IMR-90 (cell line): ENCODE data around the gene NIPBL. TPM values are rescaled to one million over a fixed set of nuclear protein-coding genes. Genes with fewer than 3 reads are reported as not detected.

ENCODE experiments used
- ATAC-seq: fragments of 200-7000 bp; cut with Tn5 transposase; 2 replicates; pipeline ENCODE4 v1.9.1; 2020; ENCODE audit warnings: low read depth, mild to moderate bottlenecking, moderate library complexity
- BruUV-seq: library from RNA; stranded (reverse); fragments of 400-500 nt; replicated peaks from 2 replicates; lab custom pipeline; 2021; lab: Mats Ljungman, UMichigan
- CTCF ChIA-PET: fragments of 300-600 bp; formaldehyde crosslinking; extraction: SDS; loops from one replicate; lab custom pipeline; 2021; ENCODE audit warnings: antibody characterized with exemption; lab: Yijun Ruan, JAX
- POLR2A ChIA-PET: fragments of 300-600 bp; sonication (Branson Sonifier 250); formaldehyde crosslinking; loops from one replicate; lab custom pipeline; 2022; ENCODE audit warnings: antibody characterized with exemption; ENCODE audit not compliant: unreplicated experiment; lab: Charles Lee
- DNase-seq: peaks from one replicate; pipeline ENCODE4 v3.0.0; 2013
- H2AFZ ChIP-seq: replicated peaks from 2 replicates; pipeline ENCODE3; 2013; ENCODE audit warnings: low read length, mild to moderate bottlenecking; ENCODE audit not compliant: poor library complexity
- H2AK5ac ChIP-seq: 2 replicates; pipeline ENCODE4 v1.6.1; 2013; ENCODE audit warnings: low read depth, low read length, inconsistent platforms
- H2AK9ac ChIP-seq: replicated peaks from 2 replicates; pipeline ENCODE3; 2013; ENCODE audit warnings: mild to moderate bottlenecking, low read depth, low read length, moderate library complexity; ENCODE audit not compliant: poor library complexity
- H2BK120ac ChIP-seq: 2 replicates; pipeline ENCODE4 v1.6.1; 2013; ENCODE audit warnings: low read depth, low read length, inconsistent platforms
- H2BK15ac ChIP-seq: 3 replicates; pipeline ENCODE4 v1.6.1; 2013; ENCODE audit warnings: low read depth, low read length, inconsistent platforms
- H2BK20ac ChIP-seq: 2 replicates; pipeline ENCODE4 v1.6.1; 2013; ENCODE audit warnings: low read depth, mild to moderate bottlenecking, inconsistent platforms, low read length, moderate library complexity
- H2BK5ac ChIP-seq: 2 replicates; pipeline ENCODE4 v1.6.1; 2013; ENCODE audit warnings: mild to moderate bottlenecking, low read depth, low read length, inconsistent platforms; ENCODE audit not compliant: poor library complexity, severe bottlenecking
- H3K14ac ChIP-seq: replicated peaks from 2 replicates; pipeline ENCODE4 v1.6.1; 2013; ENCODE audit warnings: low read depth, low read length, inconsistent platforms
- H3K18ac ChIP-seq: 2 replicates; pipeline ENCODE4 v1.6.1; 2013; ENCODE audit warnings: low read depth, low read length, control low read depth
- H3K23ac ChIP-seq: 2 replicates; pipeline ENCODE4 v1.6.1; 2013; ENCODE audit warnings: low read depth, low read length, inconsistent platforms
- H3K27ac ChIP-seq: 2 replicates; pipeline ENCODE4 v1.5.1; 2013; ENCODE audit warnings: mild to moderate bottlenecking, control low read depth, low read length; ENCODE audit not compliant: insufficient read depth
- H3K27me3 ChIP-seq: 2 replicates; pipeline ENCODE4 v1.6.1; 2013; ENCODE audit warnings: low read length; ENCODE audit not compliant: control insufficient read depth, insufficient read depth
- H3K36me3 ChIP-seq: 2 replicates; pipeline ENCODE4 v1.6.1; 2013; ENCODE audit warnings: low read length, mixed read lengths; ENCODE audit not compliant: control insufficient read depth, insufficient read depth
- H3K4ac ChIP-seq: 2 replicates; pipeline ENCODE4 v1.6.1; 2013; ENCODE audit warnings: low read depth, low read length, inconsistent platforms
- H3K4me1 ChIP-seq: 2 replicates; pipeline ENCODE4 v1.6.1; 2013; ENCODE audit warnings: low read length, mixed read lengths; ENCODE audit not compliant: control insufficient read depth, insufficient read depth
- H3K4me2 ChIP-seq: 2 replicates; pipeline ENCODE4 v1.6.1; 2013; ENCODE audit warnings: low read depth, mild to moderate bottlenecking, control low read depth, low read length, moderate library complexity
- H3K4me3 ChIP-seq: 2 replicates; pipeline ENCODE4 v1.5.1; 2013; ENCODE audit warnings: low read depth, mild to moderate bottlenecking, control low read depth, low read length, moderate library complexity; ENCODE audit not compliant: insufficient read depth
- H3K56ac ChIP-seq: 2 replicates; pipeline ENCODE4 v1.6.1; 2013; ENCODE audit warnings: low read length, inconsistent platforms; ENCODE audit not compliant: insufficient read depth; ENCODE audit errors: extremely low read depth
- H3K79me1 ChIP-seq, 2 experiments: 2 replicates each; pipeline ENCODE4 v1.6.1; 2013; ENCODE audit warnings: low read length in 2 of 2, inconsistent platforms in 1 of 2, low read depth in 1 of 2
- H3K9ac ChIP-seq: 2 replicates; pipeline ENCODE4 v1.6.1; 2013; ENCODE audit warnings: low read depth, low read length, control low read depth
- H3K9me1 ChIP-seq: 2 replicates; pipeline ENCODE4 v1.6.1; 2013; ENCODE audit warnings: low read length, inconsistent platforms; ENCODE audit not compliant: insufficient read depth
- H3K9me3 ChIP-seq: 2 replicates; pipeline ENCODE4 v1.6.1; 2013; ENCODE audit warnings: low read length; ENCODE audit not compliant: control insufficient read depth, insufficient read depth
- H4K20me1 ChIP-seq: 2 replicates; pipeline ENCODE4 v1.6.1; 2013; ENCODE audit warnings: low read length, inconsistent platforms; ENCODE audit not compliant: insufficient read depth
- H4K5ac ChIP-seq: 2 replicates; pipeline ENCODE4 v1.6.1; 2013; ENCODE audit warnings: mild to moderate bottlenecking, low read depth, low read length, control low read depth
- H4K8ac ChIP-seq, 2 experiments: 2 replicates each; pipeline ENCODE4 v1.6.1; 2013; ENCODE audit warnings: low read depth in 2 of 2, low read length in 2 of 2, control low read depth in 1 of 2, inconsistent platforms in 1 of 2
- H4K91ac ChIP-seq: 2 replicates; pipeline ENCODE4 v1.6.1; 2013; ENCODE audit warnings: low read depth, low read length, inconsistent platforms; ENCODE audit not compliant: insufficient read depth
- BHLHE40 ChIP-seq: fragments of 150-350 bp; IDR thresholded peaks from 2 replicates; pipeline ENCODE4 v1.6.1; 2016; ENCODE audit warnings: mild to moderate bottlenecking, low read depth, low read length
- CEBPB ChIP-seq: IDR thresholded peaks from 2 replicates; pipeline ENCODE4 v1.6.1; 2012; ENCODE audit warnings: low read depth, low read length, improper control_type of control experiment
- CHD1 ChIP-seq: IDR thresholded peaks from 2 replicates; pipeline ENCODE4 v1.6.1; 2012; ENCODE audit warnings: low read depth, low read length, improper control_type of control experiment
- FOS ChIP-seq: fragments of 150-350 bp; IDR thresholded peaks from 2 replicates; pipeline ENCODE4 v1.6.1; 2016; ENCODE audit warnings: low read depth, low read length
- MAFK ChIP-seq: IDR thresholded peaks from 2 replicates; pipeline ENCODE4 v1.6.1; 2012; ENCODE audit warnings: low read depth, low read length, improper control_type of control experiment
- MAZ ChIP-seq: IDR thresholded peaks from 2 replicates; pipeline ENCODE4 v1.6.1; 2012; ENCODE audit warnings: low read depth, mild to moderate bottlenecking, low read length, improper control_type of control experiment, moderate library complexity, borderline replicate concordance
- MXI1 ChIP-seq: IDR thresholded peaks from 2 replicates; pipeline ENCODE4 v1.6.1; 2012; ENCODE audit warnings: low read depth, mild to moderate bottlenecking, low read length, moderate library complexity, borderline replicate concordance
- NFE2L2 ChIP-seq: fragments of 150-350 bp; IDR thresholded peaks from 2 replicates; pipeline ENCODE4 v1.6.1; 2016; ENCODE audit warnings: low read depth, mild to moderate bottlenecking, low read length
- POLR2A ChIP-seq: IDR thresholded peaks from 2 replicates; pipeline ENCODE4 v1.6.1; 2012; ENCODE audit warnings: mild to moderate bottlenecking, low read depth, low read length
- RCOR1 ChIP-seq: IDR thresholded peaks from 2 replicates; pipeline ENCODE4 v1.6.1; 2012; ENCODE audit warnings: mild to moderate bottlenecking, low read length, improper control_type of control experiment; ENCODE audit not compliant: insufficient replicate concordance
- WGBS, 2 experiments: methylation state at CpG; one replicate each; pipeline versions ENCODE4 v1.1.5 to v1.1.7; 2013; ENCODE audit warnings: missing lambda C conversion rate in 2 of 2; ENCODE audit not compliant: insufficient read length in 1 of 2; ENCODE audit errors: extremely low coverage in 2 of 2; 5-methylcytosine and 5-hydroxymethylcytosine counted together
- dilution Hi-C: fragments of 300-500 bp; cut with HindIII; formaldehyde crosslinking; loops from one replicate; pipeline ENCODE4 v1.14.3; 2018; ENCODE audit warnings: low sequenced_read_pairs; ENCODE audit not compliant: unreplicated experiment
- in situ Hi-C: fragments of 300-500 bp; cut with MboI; formaldehyde crosslinking; loops from 3 replicates; pipeline ENCODE4 v1.14.3; 2019; ENCODE audit warnings: low sequenced_read_pairs, inconsistent platforms, mixed read lengths
- intact Hi-C: fragments of 100-400 bp; cut with micrococcal nuclease; formaldehyde crosslinking; loops from 2 replicates; pipeline ENCODE4 v1.10.0; 2022
- polyA plus RNA-seq, 3 experiments: library from polyadenylated mRNA; depleted of rRNA; stranded (reverse); fragments of >200 nt; gene quantifications; 2 replicates each; pipeline ENCODE4 v1.2.3, GENCODE V29; 2012; ENCODE audit warnings: low replicate concordance in 1 of 3
- total RNA-seq: library from RNA; depleted of rRNA; stranded (reverse); fragments of >200 nt; gene quantifications from 2 replicates; pipeline ENCODE4 v1.2.3, GENCODE V29; 2012

Gene NIPBL
- total and polyA plus RNA-seq, 2 of the 4 experiments (the other 2 are of a cell fraction) = 8.4 to 46.4 TPM

- peak overlapping the region; percentile 29; the same call in 1 of the 2 replicates for H3K27ac ChIP-seq
- H3K27me3 ChIP-seq = no peaks in the 10 kb centered on the region
- no peak overlapping the region for H4K91ac ChIP-seq
- peak; percentile 64 for DNase-seq
- WGBS, 2 experiments = no CpG with 5 or more reads among the region's 5 CpGs
- TF ChIP-seq MAFK (no peak), NFE2L2 (no peak), MXI1 (no peak), FOS (no peak), CEBPB (no peak), BHLHE40 (no peak), RCOR1 (no peak), POLR2A (no peak), CHD1 (no peak), MAZ (no peak)
- peak overlapping the region; percentile 88 for H3K4me2 ChIP-seq
- peak overlapping the region; percentile 7; the same call in 1 of the 2 replicates for H3K56ac ChIP-seq
- intact Hi-C loops = no loop called here
- no peaks in the 10 kb centered on the region for H3K9me3 ChIP-seq
- H4K8ac ChIP-seq = peak overlapping the region in 1 of 2 experiments; percentile 27; a peak in 1 of 4 replicates
- H3K4ac ChIP-seq = no peak overlapping the region; the same call in 1 of the 2 replicates
- H2BK120ac ChIP-seq = peak overlapping the region; percentile 56; the same call in 1 of the 2 replicates
- CTCF ChIA-PET = no interaction called here
- in situ Hi-C loops = no loop called here
- H3K18ac ChIP-seq = no peak overlapping the region
- H4K20me1 ChIP-seq = peaks cover 46% of the 10 kb centered on the region; the same call in 1 of the 2 replicates
- H3K36me3 ChIP-seq = peaks cover 2% of the 10 kb centered on the region; the same call in 1 of the 2 replicates
- peaks cover 8 to 50% of the 10 kb centered on the region in 2 experiments for H3K79me1 ChIP-seq
- POLR2A ChIA-PET = no interaction called here
- peak overlapping the region; percentile 69 for H2BK5ac ChIP-seq
- H3K9me1 ChIP-seq = 0 out of 2 replicates have a peak, but pooled peaks cover 2% of the 10 kb centered on the region
- no peak overlapping the region for H2BK15ac ChIP-seq
- no peak overlapping the region for H2AFZ ChIP-seq
- no TSS peak for BruUV-seq
- peak; percentile 79 for ATAC-seq
- no peak overlapping the region for H4K5ac ChIP-seq
- H3K23ac ChIP-seq = peak overlapping the region; percentile 31; the same call in 1 of the 2 replicates
- no peak overlapping the region for H2AK9ac ChIP-seq
- peak overlapping the region; percentile 14; the same call in 1 of the 2 replicates for H3K9ac ChIP-seq
- H3K4me1 ChIP-seq = no peaks in the 10 kb centered on the region
- dilution Hi-C loops = no loop called here
- peak overlapping the region; percentile 5; the same call in 1 of the 2 replicates for H3K4me3 ChIP-seq
- H2AK5ac ChIP-seq = no peak overlapping the region
- no peak overlapping the region for H2BK20ac ChIP-seq
- peak overlapping the region; percentile 15; the same call in 1 of the 2 replicates for H3K14ac ChIP-seq
Observed at GRCh38 chr5:36950586-36951457, 74.3 kb downstream of the NIPBL start.
